Measurements from ENCODE around the gene FXR2. TPM values are rescaled to one million over a fixed set of nuclear protein-coding genes. Genes with fewer than 3 reads are reported as not detected.
A peak's percentile ranks its signal among the peaks of the same experiment; 100 is the strongest.

The FXR2 gene
- total RNA-seq, 1 experiment from 2014 or later, result 49.7 TPM

DNA sequence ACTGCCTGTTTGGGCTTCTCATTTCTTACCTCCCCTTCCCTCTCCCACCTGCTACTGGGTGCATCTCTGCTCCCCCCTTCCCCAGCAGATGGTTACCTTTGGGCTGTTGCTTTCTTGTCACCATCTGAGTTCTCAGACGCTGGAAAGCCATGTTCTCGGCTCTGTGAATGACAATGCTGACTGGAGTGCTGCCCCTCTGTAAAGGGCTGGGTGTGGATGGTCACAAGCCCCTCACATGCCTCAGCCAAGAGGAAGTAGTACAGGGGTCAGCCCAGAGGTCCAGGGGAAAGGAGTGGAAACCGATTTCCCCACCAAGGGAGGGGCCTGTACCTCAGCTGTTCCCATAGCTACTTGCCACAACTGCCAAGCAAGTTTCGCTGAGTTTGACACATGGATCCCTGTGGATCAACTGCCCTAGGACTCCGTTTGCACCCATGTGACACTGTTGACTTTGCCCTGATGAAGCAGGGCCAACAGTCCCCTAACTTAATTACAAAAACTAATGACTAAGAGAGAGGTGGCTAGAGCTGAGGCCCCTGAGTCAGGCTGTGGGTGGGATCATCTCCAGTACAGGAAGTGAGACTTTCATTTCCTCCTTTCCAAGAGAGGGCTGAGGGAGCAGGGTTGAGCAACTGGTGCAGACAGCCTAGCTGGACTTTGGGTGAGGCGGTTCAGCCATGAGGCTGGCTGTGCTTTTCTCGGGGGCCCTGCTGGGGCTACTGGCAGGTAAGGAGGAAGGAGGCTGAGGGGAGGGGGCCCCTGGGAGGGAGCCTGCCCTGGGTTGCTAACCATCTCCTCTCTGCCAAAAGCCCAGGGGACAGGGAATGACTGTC, 35.5 kb downstream of the FXR2 start, which contains the start of gene CD68:
TSS of gene CD68 (plus strand) at position 638 of the 833 bp plus-strand sequence. CDS start at position 678, 40 bp downstream.
- DNase-seq (ENCODE audit: low read depth, low spot score) (peak; percentile 71), ATAC-seq (peak; percentile 61)
- H4K20me1 ChIP-seq (ENCODE audit: insufficient read depth), result peaks cover 29% of the 10 kb centered on the region; the same call in 1 of the 2 replicates
- ChIA-PET POLR2A (interaction anchor here (0.7 to 1.7 kb wide), 5 partner anchors 20 to 462 kb away, joined by 3 to 10 read pairs (median 3); partner anchors contain the start of genes SAT2, SLC2A4, TP53 and WRAP53), CTCF (interaction anchor here (1.2 kb wide), 2 partner anchors 19 to 462 kb away, joined by 3 to 5 read pairs; no protein-coding TSS in a partner anchor), RAD21 (ENCODE audit: low non-redundant PET in 1 of 2, low total read pairs in 2 of 2, uncharacterized antibody in 2 of 2, unreplicated experiment in 2 of 2) (no interaction called here)
- H3K4me2 ChIP-seq (ENCODE audit: low read length), result peak within 1 kb of the TSS; percentile 58
- H3K27ac ChIP-seq (ENCODE audit: low read depth, low read length), result peak within 1 kb of the TSS; percentile 66
- H3K9ac ChIP-seq (ENCODE audit: low read length), result peak within 1 kb of the TSS; percentile 45
- H3K9me3 ChIP-seq (ENCODE audit: control insufficient read depth in 1 of 2, insufficient read depth in 1 of 2, low read depth in 1 of 2, low read length in 2 of 2), result no peaks in the 10 kb centered on the region
- H3K27me3 ChIP-seq (ENCODE audit: insufficient read depth, low read length), result no peaks in the 10 kb centered on the region
- no peak for TF ChIP-seq ZNF274 (IDR thresholded peaks at IDR 0.05; ENCODE audit: low read depth, low read length)
- TF ChIP-seq EZH2phosphoT487 (IDR thresholded peaks at IDR 0.05; ENCODE audit: borderline replicate concordance), result no peak
- peak; percentile 66; the same call in 1 of the 2 replicates for TF ChIP-seq CBX3 (IDR thresholded peaks at IDR 0.05; ENCODE audit: low read depth)
- TF ChIP-seq SP1 (IDR thresholded peaks at IDR 0.05; ENCODE audit: low read depth), result peak; percentile 63; the same call in 1 of the 2 replicates
- TF ChIP-seq YY1 (IDR thresholded peaks at IDR 0.05; ENCODE audit: extremely low read depth, insufficient replicate concordance, low read depth, low read length), result no peak
- no peak for TF ChIP-seq TCF7L2 (IDR thresholded peaks at IDR 0.05; ENCODE audit: borderline replicate concordance, extremely low read depth, insufficient read depth, insufficient read length)
- TF ChIP-seq POLR2AphosphoS5 (IDR thresholded peaks at IDR 0.05; ENCODE audit: low read depth, low read length), result peak; percentile 80; the same call in 1 of the 2 replicates
- TF ChIP-seq, protein P1, sequence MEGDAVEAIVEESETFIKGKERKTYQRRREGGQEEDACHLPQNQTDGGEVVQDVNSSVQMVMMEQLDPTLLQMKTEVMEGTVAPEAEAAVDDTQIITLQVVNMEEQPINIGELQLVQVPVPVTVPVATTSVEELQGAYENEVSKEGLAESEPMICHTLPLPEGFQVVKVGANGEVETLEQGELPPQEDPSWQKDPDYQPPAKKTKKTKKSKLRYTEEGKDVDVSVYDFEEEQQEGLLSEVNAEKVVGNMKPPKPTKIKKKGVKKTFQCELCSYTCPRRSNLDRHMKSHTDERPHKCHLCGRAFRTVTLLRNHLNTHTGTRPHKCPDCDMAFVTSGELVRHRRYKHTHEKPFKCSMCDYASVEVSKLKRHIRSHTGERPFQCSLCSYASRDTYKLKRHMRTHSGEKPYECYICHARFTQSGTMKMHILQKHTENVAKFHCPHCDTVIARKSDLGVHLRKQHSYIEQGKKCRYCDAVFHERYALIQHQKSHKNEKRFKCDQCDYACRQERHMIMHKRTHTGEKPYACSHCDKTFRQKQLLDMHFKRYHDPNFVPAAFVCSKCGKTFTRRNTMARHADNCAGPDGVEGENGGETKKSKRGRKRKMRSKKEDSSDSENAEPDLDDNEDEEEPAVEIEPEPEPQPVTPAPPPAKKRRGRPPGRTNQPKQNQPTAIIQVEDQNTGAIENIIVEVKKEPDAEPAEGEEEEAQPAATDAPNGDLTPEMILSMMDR (IDR thresholded peaks at IDR 0.05 in 2 of 3, conservative IDR thresholded peaks at IDR 0.05 in 1 of 3; ENCODE audit: borderline replicate concordance in 1 of 3, insufficient read depth in 1 of 3, low read depth in 2 of 3, low read length in 2 of 3), result no peak
- peak; percentile 98 for TF ChIP-seq SIN3A (IDR thresholded peaks at IDR 0.05; ENCODE audit: low read depth)
- TF ChIP-seq CEBPB (IDR thresholded peaks at IDR 0.05; ENCODE audit: low read depth), result no peak; the same call in 1 of the 2 replicates
- TF ChIP-seq SRF (IDR thresholded peaks at IDR 0.05; ENCODE audit: low read depth), result no peak
- TF ChIP-seq JUND (IDR thresholded peaks at IDR 0.05), result no peak; the same call in 1 of the 2 replicates
- peak; percentile 90 for TF ChIP-seq MAX (IDR thresholded peaks at IDR 0.05)
- no peak for TF ChIP-seq ELF1 (IDR thresholded peaks at IDR 0.05; ENCODE audit: borderline replicate concordance, low read depth)
- no peak; the same call in 1 of the 2 replicates for TF ChIP-seq FOSL1 (IDR thresholded peaks at IDR 0.05; ENCODE audit: low read depth)
- no peak for TF ChIP-seq POLR2A (IDR thresholded peaks at IDR 0.05; ENCODE audit: borderline replicate concordance, extremely low read depth, insufficient read depth, insufficient read length)
- TF ChIP-seq ZFX (IDR thresholded peaks at IDR 0.05), result no peak
- TF ChIP-seq ZBTB33 (IDR thresholded peaks at IDR 0.05; ENCODE audit: extremely low read depth, insufficient replicate concordance, low read length), result no peak
- TF ChIP-seq EGR1 (IDR thresholded peaks at IDR 0.05; ENCODE audit: low read depth), result 0 out of 2 replicates have a peak, but pooled peaks have one; percentile 29
- no peak within 1 kb of the TSS for H2AFZ ChIP-seq (ENCODE audit: low read depth, low read length, poor library complexity, severe bottlenecking)
- no TSS peak for BruUV-seq (replicated peaks)
- peaks cover 66% of the 10 kb centered on the region for H3K79me2 ChIP-seq (ENCODE audit: insufficient read depth, low read length)
- no peaks in the 10 kb centered on the region for H3K9me2 ChIP-seq (ENCODE audit: insufficient read depth)
- H3K36me3 ChIP-seq (ENCODE audit: control insufficient read depth in 1 of 2, insufficient read depth in 2 of 2, low read length in 2 of 2), result peaks cover 32 to 51% of the 10 kb centered on the region in 2 experiments
- peaks cover 12 to 75% of the 10 kb centered on the region in 2 experiments for H3K4me1 ChIP-seq (ENCODE audit: control insufficient read depth in 1 of 2, insufficient read depth in 2 of 2, low read length in 2 of 2)
- intact Hi-C loops (cut with micrococcal nuclease), result no loop called here
- H3K4me3 ChIP-seq (replicated peaks in 1 of 2; ENCODE audit: low read depth in 1 of 2, low read length in 2 of 2), result peak within 1 kb of the TSS; percentile 17 to 24
